DOHH2 (cell line): ENCODE measurements around the gene MOB2.

Experiments used
- CTCF ChIP-seq: fragments of 200-600 bp; sonication (generic); IDR thresholded peaks from one replicate; pipeline ENCODE4 v1.5.1; 2014; ENCODE audit warnings: antibody characterized with exemption, mild to moderate bottlenecking, low read depth, low read length; ENCODE audit not compliant: poor library complexity, severe bottlenecking
- EZH2phosphoT487 ChIP-seq: fragments of 200-600 bp; sonication (generic); IDR thresholded peaks from 2 replicates; pipeline ENCODE4 v1.6.1; 2017; ENCODE audit warnings: borderline replicate concordance, mild to moderate bottlenecking, antibody characterized with exemption, low read length, moderate library complexity, mixed read lengths

- TF ChIP-seq CTCF = no peak
- no peak for TF ChIP-seq EZH2phosphoT487
These were observed 30.4 kb downstream of the MOB2 start for GRCh38 chr11:1456176-1456575.
